Epidermal melanocyte (primary cell): ENCODE data around the gene PCP2.
A peak's percentile ranks its signal among the peaks of the same experiment; 100 is the strongest.

Experiments
- DNase-seq: peaks from one replicate; pipeline ENCODE4 v3.0.0; 2011; ENCODE audit warnings: low spot score; ENCODE audit not compliant: insufficient read length

PCP2 gene

DNA sequence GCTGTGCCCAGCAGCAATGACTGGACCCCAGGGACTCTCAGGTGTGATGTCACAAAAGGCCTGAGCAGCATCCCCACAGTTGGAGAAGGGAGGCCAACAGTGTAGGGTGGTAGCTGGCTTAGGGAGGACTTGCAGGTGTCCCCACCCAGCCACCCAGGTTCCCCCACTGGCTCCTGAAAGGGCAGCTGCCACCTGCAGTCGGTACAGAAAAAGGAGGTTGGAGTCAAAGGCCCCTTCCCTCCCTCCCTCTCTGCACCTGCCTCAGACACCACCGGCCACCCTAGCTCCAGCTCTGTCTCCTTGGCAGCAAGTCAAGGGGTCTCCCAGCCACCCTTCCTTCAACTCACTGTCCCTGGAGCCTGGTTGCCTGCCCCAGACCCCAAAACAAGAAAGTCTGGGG lies at the start of gene PCP2:
Gene PCP2 (minus strand): TSS at position 22 of the 400 bp plus-strand sequence. CDS start 262 bp downstream, outside the sequence.
- no peak for DNase-seq

DNA sequence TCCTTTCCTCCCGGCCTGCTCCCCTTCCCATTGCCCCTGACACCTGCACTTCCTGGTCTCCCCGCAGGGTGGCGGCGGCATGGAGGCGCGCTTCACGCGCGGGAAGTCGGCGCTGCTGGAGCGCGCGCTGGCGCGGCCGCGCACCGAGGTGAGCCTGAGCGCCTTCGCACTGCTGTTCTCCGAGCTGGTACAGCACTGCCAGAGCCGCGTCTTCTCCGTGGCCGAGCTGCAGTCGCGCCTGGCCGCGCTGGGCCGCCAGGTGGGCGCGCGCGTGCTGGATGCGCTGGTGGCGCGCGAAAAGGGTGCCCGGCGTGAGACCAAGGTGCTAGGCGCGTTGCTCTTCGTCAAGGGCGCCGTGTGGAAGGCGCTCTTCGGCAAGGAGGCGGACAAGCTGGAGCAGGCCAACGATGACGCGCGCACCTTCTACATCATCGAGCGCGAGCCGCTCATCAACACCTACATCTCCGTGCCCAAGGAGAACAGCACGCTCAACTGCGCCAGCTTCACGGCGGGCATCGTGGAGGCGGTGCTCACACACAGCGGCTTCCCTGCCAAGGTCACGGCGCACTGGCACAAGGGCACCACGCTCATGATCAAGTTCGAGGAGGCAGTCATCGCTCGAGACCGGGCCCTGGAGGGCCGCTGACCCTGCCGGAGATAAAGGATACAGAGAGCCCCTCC lies 48.8 kb upstream of the PCP2 start:
- DNase-seq = no peak

DNA sequence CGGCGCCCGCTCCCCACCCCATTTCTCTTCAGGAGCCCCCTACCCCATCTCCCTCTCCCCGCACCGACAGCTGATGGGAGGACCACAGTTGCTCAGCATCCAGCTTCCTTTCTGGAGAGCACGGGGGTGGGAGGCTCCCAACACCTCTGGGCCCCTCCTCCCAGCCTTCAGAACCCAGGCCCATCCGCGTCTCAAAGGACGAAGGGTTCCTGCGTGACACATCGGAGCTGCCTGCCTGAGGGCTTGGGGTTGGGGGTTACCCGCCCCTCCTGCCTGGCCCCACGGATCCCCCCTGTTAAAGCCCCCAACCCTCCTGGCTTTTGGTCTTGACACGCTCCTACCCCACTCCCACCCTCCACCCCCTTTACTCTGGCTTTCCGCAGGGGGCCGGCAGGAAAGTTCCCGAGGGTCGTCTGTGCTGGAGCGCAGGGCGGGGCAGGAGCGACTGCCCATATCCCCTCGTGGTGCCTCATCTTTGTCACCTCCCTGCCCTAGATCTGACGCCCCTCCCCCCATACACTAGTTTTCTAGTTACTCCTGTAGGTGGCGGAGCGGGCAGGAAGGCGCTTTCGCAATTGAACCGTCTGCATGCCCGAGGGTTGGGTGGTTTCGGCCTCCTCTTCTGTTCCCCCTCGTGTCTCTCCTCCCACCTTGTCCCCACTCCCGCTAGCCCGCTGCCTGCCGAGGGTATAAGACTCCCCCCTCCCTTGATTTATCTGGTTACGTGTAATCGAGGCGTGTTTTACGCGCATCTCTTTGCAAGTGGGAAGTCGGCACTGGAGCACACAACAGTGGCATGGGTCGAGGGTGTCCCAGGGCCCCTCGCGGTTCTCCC lies 48.0 kb upstream of the PCP2 start:
- DNase-seq = peak; percentile 89

DNA sequence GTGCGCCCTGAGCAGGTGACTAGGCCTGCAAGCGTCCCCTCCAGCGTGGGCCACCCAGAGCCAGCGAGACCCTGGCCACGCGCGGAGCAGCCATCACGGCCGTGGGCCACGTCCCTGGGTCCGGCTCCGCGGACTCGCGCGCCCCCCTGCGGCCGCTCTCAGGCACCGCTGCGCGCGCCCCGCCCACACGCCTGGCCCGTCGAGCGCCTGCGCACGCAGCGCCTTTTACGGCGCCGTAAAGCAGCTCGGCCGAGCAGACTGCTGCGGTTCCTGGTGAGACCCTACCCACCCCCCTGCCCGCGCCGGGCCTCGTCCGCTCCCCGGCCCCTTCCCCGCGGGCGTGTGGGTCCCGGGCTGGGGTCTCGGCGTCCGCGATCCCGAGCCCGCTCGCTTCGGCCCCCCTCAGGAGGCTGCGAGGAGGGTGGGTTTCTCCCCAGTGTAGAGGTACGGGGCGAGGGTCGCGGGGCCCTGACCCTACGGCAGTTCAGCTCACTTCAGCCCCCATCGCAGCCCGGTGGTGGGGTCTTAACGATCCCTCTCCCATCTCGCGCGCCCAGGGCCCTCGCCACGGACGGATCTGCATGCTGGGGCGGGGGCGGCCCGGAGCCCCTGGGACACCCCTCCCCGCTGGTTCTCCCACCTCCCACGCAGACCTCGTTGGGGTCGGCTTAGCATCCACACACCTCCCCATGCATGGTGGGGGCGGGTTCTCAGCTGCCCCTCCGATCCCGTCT lies 47.3 kb upstream of the PCP2 start, which contains the start of gene TRAPPC5:
Gene TRAPPC5 (plus strand): TSS at position 228 of the 734 bp plus-strand sequence. CDS start 1,421 bp downstream, outside the sequence.
- peak; percentile 92 for DNase-seq

DNA sequence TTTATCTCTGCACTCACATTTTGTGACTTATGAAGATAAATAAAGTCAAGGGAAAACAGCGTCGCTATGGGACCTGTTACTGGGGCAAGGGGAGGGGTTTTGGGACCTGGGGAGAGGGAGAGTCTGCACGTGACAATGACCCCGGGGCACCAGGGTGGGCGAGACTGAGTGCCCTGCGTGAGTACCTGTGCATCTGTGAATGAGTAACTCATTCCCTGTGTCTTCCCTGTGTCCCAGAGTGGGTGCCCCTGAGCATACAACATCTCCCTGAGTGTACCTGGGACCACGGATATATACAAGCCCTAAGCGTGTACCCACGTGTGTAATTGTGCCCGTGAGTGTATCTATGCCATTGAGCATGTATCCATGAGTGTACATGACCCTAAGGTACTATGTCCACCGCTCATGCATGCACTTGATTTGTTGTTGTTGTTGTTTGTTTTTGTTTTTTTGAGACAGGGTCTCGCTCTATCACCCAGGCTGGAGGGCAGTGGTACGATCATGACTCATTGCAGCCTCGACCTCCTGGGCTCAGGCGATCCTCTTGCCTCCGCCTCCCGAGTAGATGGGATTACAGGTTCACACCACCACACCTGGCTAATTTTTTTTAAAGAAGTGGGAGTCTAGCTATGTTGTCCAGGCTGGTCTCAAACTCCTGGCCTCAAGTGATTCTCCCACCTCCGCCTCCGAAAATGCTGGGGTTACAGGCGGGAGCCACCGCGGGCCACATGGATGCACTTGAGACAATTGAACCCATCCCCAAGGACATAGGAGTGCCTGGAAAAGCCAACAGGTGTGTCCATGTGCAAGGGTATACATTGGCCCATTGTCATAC lies 46.5 kb upstream of the PCP2 start:
- no peak for DNase-seq

DNA sequence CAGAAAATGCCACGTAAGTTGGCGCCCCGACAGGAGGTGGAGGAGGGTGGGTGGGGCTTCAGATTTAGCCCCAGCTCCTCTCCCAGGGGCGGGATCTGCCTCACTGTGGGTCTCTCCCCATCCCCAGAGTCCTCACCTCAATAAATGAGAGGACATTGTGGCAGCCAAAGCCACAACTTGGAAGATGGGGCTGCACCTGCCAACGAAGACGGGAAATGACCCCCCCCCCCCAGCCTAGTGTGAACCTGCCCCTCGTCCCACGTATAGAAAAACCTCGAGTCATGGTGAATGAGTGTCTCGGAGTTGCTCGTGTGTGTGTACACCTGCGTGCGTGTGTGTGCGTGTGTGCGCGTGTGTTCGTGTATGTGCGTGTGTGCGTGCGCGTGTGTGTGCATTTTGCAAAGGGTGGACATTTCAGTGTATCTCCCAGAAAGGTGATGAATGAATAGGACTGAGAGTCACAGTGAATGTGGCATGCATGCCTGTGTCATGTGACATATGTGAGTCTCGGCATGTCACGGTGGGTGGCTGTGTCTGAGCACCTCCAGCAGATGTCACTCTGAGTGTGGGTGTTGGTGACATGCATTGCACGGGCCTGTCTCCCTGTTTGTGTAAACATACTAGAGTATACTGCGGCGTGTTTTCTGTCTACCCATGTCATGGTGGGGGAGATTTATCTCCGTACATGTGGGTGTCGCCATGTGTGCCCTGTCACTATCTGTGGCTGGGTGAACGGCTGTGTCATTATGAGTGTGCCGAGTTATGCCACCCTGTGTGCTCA lies 45.6 kb upstream of the PCP2 start:
- DNase-seq = no peak

DNA sequence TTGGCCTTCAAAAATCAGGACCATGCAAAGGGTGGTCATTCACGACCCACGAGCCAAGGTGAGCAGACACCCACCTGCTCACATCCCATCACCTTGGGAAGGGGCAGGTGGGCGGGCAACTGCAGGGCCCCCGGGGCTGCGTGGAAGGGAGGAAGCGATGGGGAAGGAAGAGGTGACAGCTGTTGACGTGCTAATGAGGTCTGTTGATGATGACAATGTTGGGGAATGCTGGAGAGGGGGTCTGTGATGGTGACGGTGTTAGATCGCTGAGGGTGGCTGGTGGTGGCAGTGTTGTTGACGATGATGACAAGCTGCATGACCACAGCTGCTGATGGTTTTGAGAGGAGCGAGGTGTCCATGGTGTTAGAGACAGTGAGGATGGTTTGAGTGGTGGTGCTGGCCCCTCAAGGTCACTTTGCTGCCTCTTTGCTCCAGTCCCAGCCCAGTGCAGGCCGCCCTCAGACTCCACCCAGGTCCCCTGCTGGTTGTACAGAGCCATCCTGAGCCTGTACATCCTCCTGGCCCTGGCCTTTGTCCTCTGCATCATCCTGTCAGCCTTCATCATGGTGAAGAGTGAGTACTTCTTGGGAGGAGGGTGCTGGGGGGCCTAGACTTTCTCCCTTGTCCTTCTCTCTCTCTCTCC lies 44.3 kb upstream of the PCP2 start:
- DNase-seq = no peak

DNA sequence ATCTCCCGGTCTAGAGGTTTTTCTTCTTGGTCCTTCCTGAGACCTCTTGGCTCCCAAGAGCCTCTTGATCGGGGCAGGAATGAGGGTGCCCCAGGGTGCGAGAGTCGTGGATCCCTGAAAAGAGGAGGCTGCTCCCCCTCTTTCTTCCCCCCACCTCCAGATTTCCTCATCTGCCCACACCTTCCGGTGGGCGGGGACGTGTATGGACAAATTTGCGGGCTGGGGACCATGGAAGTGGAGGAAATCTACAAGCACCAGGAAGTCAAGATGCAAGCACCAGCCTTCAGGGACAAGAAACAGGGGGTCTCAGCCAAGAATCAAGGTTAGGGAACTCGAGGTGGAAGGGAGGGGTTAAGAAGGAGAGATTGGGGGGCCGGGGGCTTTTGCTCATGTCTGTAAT lies 43.3 kb upstream of the PCP2 start, which contains the start of gene MCEMP1:
Gene MCEMP1 (plus strand): TSS at position 237 of the 400 bp plus-strand sequence. CDS start 31 bp downstream, at position 268.
- no peak for DNase-seq

DNA sequence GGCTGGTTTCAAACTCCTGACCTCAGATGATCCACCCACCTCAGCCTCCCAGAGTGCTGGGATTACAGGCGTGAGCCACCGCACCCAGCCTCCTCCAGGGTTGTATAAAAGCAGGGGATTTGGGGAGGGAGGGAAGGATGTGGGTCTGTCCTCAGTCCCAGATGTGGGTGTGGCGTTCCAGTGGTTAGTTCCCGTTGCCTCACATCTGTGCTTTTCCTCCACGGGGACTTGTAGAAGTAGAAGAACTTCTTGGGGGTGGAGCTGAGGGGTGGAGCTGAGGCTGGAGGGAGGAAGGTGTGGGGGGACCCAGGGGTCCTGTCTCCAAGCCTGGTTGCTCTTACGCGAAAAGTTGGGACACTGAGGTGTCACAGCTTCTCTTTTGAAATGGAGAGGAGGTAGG lies 42.9 kb upstream of the PCP2 start:
- DNase-seq = no peak

DNA sequence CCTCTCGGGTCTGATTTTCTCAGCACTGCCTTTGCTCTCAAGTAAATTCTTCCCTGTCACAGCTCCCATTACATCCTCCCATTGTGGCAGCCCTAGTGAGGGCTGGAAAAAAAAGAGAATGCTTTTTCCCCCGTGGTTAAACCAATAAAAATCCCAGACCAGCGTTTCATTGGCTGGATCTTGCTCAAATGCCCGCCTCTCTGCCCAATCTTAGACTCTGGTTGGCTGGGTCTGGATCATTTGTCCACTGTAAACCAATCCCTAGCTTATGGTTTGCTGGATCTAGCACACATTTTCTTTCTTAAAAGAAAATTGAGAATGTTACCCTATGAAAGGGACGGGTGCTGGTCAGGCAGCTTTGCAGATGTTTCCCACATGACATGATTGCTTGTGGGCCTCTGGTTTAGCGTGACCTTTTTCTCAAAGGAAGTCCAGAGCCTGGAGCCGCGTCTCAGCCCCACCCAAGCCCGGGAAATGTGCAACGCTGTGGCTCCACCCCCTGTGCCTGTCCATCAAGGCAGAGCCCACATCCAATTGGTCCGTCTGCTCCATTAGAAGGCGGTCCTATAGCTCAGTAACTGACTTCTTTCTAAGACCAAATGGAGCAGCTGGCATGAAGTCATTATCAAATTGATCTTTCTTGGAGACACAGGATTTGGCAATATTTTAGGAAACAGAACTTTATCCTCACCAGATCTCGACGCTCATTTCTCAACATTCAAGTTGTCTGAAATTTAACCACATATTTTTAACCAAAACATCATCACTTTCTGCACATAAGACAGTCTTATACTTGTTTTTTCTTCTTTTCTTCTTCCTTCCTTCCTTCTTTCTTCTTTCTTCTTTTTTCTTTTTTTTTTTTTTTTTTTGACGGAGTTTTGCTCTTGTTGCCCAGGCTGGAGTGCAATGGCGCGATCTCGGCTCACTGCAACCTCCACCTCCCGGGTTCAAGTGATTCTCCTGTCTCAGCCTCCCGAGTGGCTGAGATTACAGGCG lies 40.8 kb upstream of the PCP2 start:
- DNase-seq = peak; percentile 72

DNA sequence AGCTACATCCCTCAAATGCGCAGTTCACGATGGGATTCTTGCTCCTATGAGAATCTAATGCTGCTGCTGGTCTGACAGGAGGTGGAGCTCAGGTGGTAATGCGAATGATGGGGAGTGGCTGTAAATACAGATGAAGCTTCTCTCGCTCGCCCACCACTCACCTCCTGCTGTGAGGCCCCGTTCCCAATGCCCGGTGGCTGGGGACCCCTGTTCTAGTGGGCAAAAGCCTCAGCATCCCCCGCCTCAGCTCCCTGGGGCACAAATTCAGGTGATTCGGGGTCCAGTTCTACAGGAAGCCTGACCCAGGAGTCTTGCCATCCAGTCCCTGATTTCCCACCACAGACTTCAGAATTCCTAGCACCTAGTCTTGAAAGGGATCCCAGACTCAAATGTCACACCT lies 39.0 kb upstream of the PCP2 start:
- no peak for DNase-seq

DNA sequence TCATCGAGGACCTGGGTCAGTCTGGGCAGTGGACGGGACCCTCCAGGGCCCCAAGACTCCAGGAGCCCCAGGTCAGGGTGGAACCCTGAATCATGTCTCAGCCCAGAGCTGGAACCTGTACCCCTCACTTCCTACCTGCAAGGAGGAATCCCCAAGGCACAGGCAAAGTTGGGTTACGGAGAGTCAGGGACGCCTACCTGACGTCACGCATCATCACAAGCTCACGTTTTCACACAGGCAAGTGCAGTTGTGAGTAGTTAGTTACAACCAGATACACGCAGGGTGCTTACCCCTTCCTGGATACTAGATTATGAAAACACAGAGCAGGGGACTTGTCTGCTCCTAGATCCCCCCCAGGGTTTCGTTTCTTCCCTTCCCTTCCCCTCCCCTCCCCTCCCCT lies 37.3 kb upstream of the PCP2 start:
- no peak for DNase-seq

DNA sequence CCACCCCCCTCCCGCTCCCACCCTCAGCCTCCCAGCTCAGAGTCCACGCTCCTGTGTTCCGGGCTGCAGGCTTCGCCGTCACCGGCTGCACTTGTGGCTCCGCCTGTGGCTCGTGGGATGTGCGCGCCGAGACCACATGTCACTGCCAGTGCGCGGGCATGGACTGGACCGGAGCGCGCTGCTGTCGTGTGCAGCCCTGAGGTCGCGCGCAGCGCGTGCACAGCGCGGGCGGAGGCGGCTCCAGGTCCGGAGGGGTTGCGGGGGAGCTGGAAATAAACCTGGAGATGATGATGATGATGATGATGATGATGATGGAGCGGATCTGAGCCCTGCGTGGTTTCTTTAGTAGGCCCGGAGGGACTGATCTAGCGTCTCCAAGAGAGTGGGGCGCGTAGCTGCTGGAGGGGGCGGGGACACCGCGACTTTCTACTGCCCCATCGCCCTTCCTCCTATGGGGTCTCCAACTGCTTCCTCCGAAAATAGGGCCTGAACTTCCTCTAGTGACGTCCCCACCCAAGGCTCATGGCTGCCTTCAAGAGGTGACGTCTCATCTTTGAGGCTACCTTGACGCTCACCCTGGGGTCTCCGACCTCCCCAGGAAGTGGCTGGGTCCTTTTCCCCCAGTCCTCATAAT lies 36.7 kb upstream of the PCP2 start:
- no peak for DNase-seq

DNA sequence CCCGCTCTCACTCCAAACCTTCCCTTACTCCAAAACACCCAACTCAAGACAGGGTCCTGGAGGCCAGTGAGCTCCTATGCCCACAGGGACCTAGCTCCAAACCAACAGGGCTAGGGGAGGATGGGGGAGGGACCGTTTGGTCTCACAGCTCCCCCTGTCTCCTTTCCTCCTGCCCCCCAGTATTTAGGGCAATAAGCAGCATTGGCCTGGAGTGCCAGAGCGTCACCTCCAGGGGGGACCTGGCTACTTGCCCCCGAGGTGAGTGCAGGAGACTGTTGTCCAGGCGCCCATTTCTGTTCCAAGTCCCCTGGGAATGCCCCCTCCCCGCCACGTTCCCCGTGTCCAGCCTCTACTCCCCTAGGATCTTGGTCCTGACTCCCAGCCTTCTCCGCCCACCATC lies 36.1 kb upstream of the PCP2 start:
- DNase-seq = no peak

DNA sequence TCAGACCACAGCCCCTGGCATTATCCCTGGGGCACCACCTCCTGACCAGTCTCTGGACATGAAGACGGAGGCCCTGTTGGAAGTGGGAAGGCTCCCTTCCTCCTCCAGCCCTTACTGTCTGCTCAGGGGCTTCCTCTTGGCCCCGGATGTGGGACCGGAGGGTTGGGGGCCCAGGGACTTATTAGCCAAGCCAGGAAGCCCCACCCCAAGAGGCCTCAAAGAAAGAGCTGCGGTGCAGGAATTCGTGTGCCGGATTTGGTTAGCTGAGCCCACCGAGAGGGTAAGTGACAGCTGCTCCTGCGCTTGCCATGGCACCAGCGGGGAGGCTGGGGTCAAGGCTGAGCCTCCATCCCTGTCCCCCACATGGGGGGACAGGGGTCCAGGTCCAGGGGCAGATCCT lies 35.3 kb upstream of the PCP2 start, which contains the start of gene RETN:
Gene RETN (plus strand): TSS at position 208 of the 400 bp plus-strand sequence. CDS start 278 bp downstream, outside the sequence.
- no peak for DNase-seq

DNA sequence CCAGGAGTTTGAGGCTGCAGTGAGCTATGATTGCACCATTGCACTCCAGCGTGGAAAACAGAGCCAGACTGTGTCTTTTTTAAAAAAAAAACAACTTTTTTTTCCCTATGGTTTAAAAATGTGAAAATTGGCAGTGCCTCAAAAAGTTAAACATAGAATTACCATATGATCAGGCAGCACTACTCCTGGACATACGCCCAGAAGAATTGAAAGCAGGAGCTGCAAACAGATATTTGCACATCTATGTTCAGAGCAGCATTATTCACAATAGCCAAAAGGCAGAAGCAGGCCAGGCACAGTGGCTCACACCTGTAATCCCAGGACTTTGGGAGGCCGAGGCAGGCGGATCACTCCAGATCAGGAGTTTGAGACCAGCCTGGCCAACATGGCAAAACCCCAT lies 31.6 kb upstream of the PCP2 start:
- DNase-seq = no peak

DNA sequence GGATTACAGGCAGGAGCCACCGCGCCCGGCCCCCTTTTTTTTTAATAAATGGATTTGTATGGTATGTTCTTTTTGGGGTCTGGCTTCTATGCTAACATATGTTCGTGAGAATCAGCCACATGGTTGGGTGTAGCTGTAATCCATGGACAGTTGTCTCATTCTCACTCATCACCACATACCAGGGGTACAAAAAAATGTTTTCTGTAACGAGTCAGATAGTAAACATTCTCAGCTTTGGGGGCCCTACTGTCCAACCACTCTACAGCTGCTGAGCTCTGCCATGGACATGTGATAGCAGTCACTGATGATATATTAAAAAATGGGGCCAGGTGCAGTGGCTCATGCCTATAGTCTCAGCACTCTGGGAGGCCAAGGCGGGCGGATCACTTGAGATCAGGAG lies 30.2 kb upstream of the PCP2 start:
- DNase-seq = no peak

DNA sequence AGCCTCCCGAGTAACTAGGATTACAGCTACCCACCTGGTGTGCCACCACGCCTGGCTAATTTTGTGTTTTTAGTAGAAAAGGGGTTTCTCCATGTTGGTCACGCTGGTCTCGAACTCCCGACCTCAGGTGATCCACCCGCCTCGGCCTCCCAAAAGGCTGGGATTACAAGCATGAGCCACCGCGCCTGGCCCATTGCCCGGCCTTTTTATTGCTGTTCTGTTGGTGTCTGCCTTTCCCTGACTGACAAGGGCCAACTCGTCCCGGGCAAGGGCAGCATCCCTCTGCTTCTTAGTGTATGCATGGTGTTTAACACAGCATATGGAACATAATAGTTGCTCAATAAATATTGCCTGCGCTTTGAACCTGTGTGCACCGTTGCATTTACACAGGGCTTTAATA lies 29.1 kb upstream of the PCP2 start:
- DNase-seq = no peak
